Measurements from ENCODE around the gene TEX44.
"Not testable (repeated sequence)": the region's sequence is repeated elsewhere in the genome, so short reads cannot be mapped to it uniquely, and the experiment has no call there.

TEX44 gene

GRCh38 chr2:231565887-231566594 is 26.6 kb upstream of the TEX44 start:
- Mint-ChIP-seq H3K4me3 (no peak overlapping the region), H3K36me3 (no peaks in the 10 kb centered on the region)

GRCh38 chr2:231567159-231567558 is 25.5 kb upstream of the TEX44 start:
- Mint-ChIP-seq H3K27ac (no peak overlapping the region), H3K27me3 (no peaks in the 10 kb centered on the region), H3K9me3 (no peaks in the 10 kb centered on the region), H3K36me3 (no peaks in the 10 kb centered on the region), H3K4me3 (no peak overlapping the region), H3K4me1 (peaks cover 4% of the 10 kb centered on the region)

More at GRCh38 chr2:231565887-231566594, 26.6 kb upstream of the TEX44 start:
- no peaks in the 10 kb centered on the region for H3K27me3 Mint-ChIP-seq
- no peaks in the 10 kb centered on the region for H3K9me3 Mint-ChIP-seq
- peaks cover 4% of the 10 kb centered on the region for H3K4me1 Mint-ChIP-seq
- H3K27ac Mint-ChIP-seq: no peak overlapping the region

GRCh38 chr2:231568098-231568784 is 24.4 kb upstream of the TEX44 start:
- no peaks in the 10 kb centered on the region for H3K9me3 Mint-ChIP-seq
- no peaks in the 10 kb centered on the region for H3K36me3 Mint-ChIP-seq
- H3K4me3 Mint-ChIP-seq: no peak overlapping the region
- H3K27me3 Mint-ChIP-seq: no peaks in the 10 kb centered on the region
- H3K27ac Mint-ChIP-seq: no peak overlapping the region
- peaks cover 4% of the 10 kb centered on the region for H3K4me1 Mint-ChIP-seq

- Mint-ChIP-seq H3K27ac (no peak overlapping the region), H3K4me1 (peaks cover 4% of the 10 kb centered on the region), H3K36me3 (no peaks in the 10 kb centered on the region), H3K9me3 (no peaks in the 10 kb centered on the region), H3K4me3 (no peak overlapping the region), H3K27me3 (no peaks in the 10 kb centered on the region)
Measured at GRCh38 chr2:231568785-231569435, 23.8 kb upstream of the TEX44 start.

- H3K27ac Mint-ChIP-seq, H3K4me3 Mint-ChIP-seq, H3K27me3 Mint-ChIP-seq, H3K36me3 Mint-ChIP-seq, H3K9me3 Mint-ChIP-seq, H3K4me1 Mint-ChIP-seq: not testable (repeated sequence)
Measured at GRCh38 chr2:231570915-231571314, 21.7 kb upstream of the TEX44 start.

- H3K27ac Mint-ChIP-seq: no peak overlapping the region
- H3K36me3 Mint-ChIP-seq: no peaks in the 10 kb centered on the region
- H3K4me3 Mint-ChIP-seq: no peak overlapping the region
- peaks cover 4% of the 10 kb centered on the region for H3K4me1 Mint-ChIP-seq
- no peaks in the 10 kb centered on the region for H3K27me3 Mint-ChIP-seq
- H3K9me3 Mint-ChIP-seq: no peaks in the 10 kb centered on the region
Measured at GRCh38 chr2:231571661-231572191, 20.9 kb upstream of the TEX44 start.

- no peaks in the 10 kb centered on the region for H3K27me3 Mint-ChIP-seq
- H3K4me1 Mint-ChIP-seq: peaks cover 4% of the 10 kb centered on the region
- H3K27ac Mint-ChIP-seq: no peak overlapping the region
- H3K9me3 Mint-ChIP-seq: no peaks in the 10 kb centered on the region
- H3K4me3 Mint-ChIP-seq: no peak overlapping the region
- H3K36me3 Mint-ChIP-seq: no peaks in the 10 kb centered on the region
Measured at GRCh38 chr2:231573096-231573495, 19.6 kb upstream of the TEX44 start.

GRCh38 chr2:231573698-231574421 is 18.8 kb upstream of the TEX44 start:
- Mint-ChIP-seq H3K27me3 (no peaks in the 10 kb centered on the region), H3K4me1 (peaks cover under 1% of the 10 kb centered on the region), H3K27ac (no peak overlapping the region), H3K4me3 (no peak overlapping the region), H3K36me3 (no peaks in the 10 kb centered on the region), H3K9me3 (no peaks in the 10 kb centered on the region)

GRCh38 chr2:231575612-231576256 is 16.9 kb upstream of the TEX44 start:
- Mint-ChIP-seq H3K4me3 (no peak overlapping the region), H3K27me3 (no peaks in the 10 kb centered on the region), H3K4me1 (no peaks in the 10 kb centered on the region), H3K36me3 (no peaks in the 10 kb centered on the region), H3K9me3 (no peaks in the 10 kb centered on the region), H3K27ac (no peak overlapping the region)

- H3K27ac Mint-ChIP-seq: no peak overlapping the region
- H3K4me1 Mint-ChIP-seq: no peaks in the 10 kb centered on the region
- H3K9me3 Mint-ChIP-seq: no peaks in the 10 kb centered on the region
- no peaks in the 10 kb centered on the region for H3K36me3 Mint-ChIP-seq
- no peak overlapping the region for H3K4me3 Mint-ChIP-seq
- no peaks in the 10 kb centered on the region for H3K27me3 Mint-ChIP-seq
Measured at GRCh38 chr2:231576465-231576864, 16.2 kb upstream of the TEX44 start.

GRCh38 chr2:231578655-231579054 is 14.0 kb upstream of the TEX44 start:
- not testable (repeated sequence) for H3K9me3 Mint-ChIP-seq, H3K27me3 Mint-ChIP-seq, H3K4me3 Mint-ChIP-seq, H3K4me1 Mint-ChIP-seq, H3K36me3 Mint-ChIP-seq
- H3K27ac Mint-ChIP-seq: peak overlapping the region; percentile 0

GRCh38 chr2:231579560-231579959 is 13.1 kb upstream of the TEX44 start:
- Mint-ChIP-seq H3K27me3 (no peaks in the 10 kb centered on the region), H3K4me3 (no peak overlapping the region), H3K36me3 (no peaks in the 10 kb centered on the region), H3K4me1 (no peaks in the 10 kb centered on the region), H3K9me3 (no peaks in the 10 kb centered on the region), H3K27ac (no peak overlapping the region)

GRCh38 chr2:231581328-231581727 is 11.3 kb upstream of the TEX44 start:
- Mint-ChIP-seq H3K27ac (no peak overlapping the region), H3K27me3 (no peaks in the 10 kb centered on the region), H3K4me3 (no peak overlapping the region), H3K36me3 (no peaks in the 10 kb centered on the region), H3K9me3 (no peaks in the 10 kb centered on the region), H3K4me1 (no peaks in the 10 kb centered on the region)

GRCh38 chr2:231583982-231584381 is 8.7 kb upstream of the TEX44 start:
- H3K4me1 Mint-ChIP-seq: no peaks in the 10 kb centered on the region
- H3K4me3 Mint-ChIP-seq: no peak overlapping the region
- H3K27me3 Mint-ChIP-seq: no peaks in the 10 kb centered on the region
- H3K36me3 Mint-ChIP-seq: no peaks in the 10 kb centered on the region
- H3K9me3 Mint-ChIP-seq: no peaks in the 10 kb centered on the region
- no peak overlapping the region for H3K27ac Mint-ChIP-seq

- not testable (repeated sequence) for H3K4me3 Mint-ChIP-seq, H3K36me3 Mint-ChIP-seq
Measured at GRCh38 chr2:231587744-231588143, 4.9 kb upstream of the TEX44 start.

More at GRCh38 chr2:231587744-231588143, 4.9 kb upstream of the TEX44 start:
- H3K27ac Mint-ChIP-seq, H3K4me1 Mint-ChIP-seq, H3K27me3 Mint-ChIP-seq, H3K9me3 Mint-ChIP-seq: not testable (repeated sequence)

All from activated naive CD4-positive, alpha-beta T cell treated with anti-CD3 and anti-CD28 coated beads, Interleukin-2, amount 50 U/mL, for 24 hours (primary cell).